H1 (cell line): ENCODE measurements around the gene LILRA1.

Experiments
- JUN ChIP-seq: IDR thresholded peaks from 2 replicates; pipeline ENCODE4 v1.6.1; 2011; ENCODE audit warnings: low read depth, mild to moderate bottlenecking, improper control_type of control experiment, low read length
- KDM1A ChIP-seq: fragments of 200-600, 300-600 bp; sonication (generic); IDR thresholded peaks from 2 replicates; pipeline ENCODE4 v1.7.1; 2016; ENCODE audit warnings: mild to moderate bottlenecking, low read length, borderline replicate concordance
- POLR2A ChIP-seq, 2 experiments: IDR thresholded peaks; 1 replicate in 1 of 2; 2 replicates in 1 of 2; pipeline ENCODE4 v1.6.1; 2011; ENCODE audit warnings: low read depth in 2 of 2, low read length in 2 of 2, mild to moderate bottlenecking in 2 of 2; ENCODE audit errors: control extremely low read depth in 1 of 2
- POLR2AphosphoS5 ChIP-seq: IDR thresholded peaks from 2 replicates; pipeline ENCODE4 v1.6.1; 2011; ENCODE audit warnings: low read depth, low read length
- TAF1 ChIP-seq: IDR thresholded peaks from 2 replicates; pipeline ENCODE4 v1.6.1; 2011; ENCODE audit warnings: mild to moderate bottlenecking, low read depth, low read length
- TF ChIP-seq, protein P1 (sequence below), 3 experiments: IDR thresholded peaks; 1 replicate in 2 of 3; 2 replicates in 1 of 3; pipeline versions ENCODE4 v1.5.1 to v1.6.1; 2011; ENCODE audit warnings: low read length in 3 of 3, mild to moderate bottlenecking in 3 of 3, inconsistent platforms in 2 of 3, low read depth in 1 of 3, moderate library complexity in 1 of 3; ENCODE audit not compliant: insufficient read depth in 1 of 3; ENCODE audit errors: control extremely low read depth in 1 of 3

DNA sequence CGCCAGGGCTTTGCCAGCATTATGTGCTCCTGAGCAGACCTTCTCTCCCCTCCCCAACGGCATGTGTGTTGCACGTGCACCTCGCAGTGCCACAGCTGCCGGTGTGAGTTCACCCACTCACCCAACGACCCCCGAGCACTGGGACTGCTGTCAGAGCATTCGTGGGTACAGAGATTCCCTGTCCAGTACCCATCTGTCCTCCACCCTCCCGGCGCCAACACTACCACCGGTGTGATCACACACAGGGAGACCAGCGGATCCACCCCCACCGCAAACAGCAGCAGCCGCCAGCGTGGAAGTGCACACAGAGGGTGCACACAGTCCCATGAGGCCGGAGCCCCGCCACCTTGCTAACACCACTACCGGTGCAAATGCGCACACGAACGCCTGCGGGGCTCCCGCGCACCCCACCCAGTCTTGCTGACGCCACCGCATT is 15.9 kb downstream of the LILRA1 start:
- TF ChIP-seq, protein P1, sequence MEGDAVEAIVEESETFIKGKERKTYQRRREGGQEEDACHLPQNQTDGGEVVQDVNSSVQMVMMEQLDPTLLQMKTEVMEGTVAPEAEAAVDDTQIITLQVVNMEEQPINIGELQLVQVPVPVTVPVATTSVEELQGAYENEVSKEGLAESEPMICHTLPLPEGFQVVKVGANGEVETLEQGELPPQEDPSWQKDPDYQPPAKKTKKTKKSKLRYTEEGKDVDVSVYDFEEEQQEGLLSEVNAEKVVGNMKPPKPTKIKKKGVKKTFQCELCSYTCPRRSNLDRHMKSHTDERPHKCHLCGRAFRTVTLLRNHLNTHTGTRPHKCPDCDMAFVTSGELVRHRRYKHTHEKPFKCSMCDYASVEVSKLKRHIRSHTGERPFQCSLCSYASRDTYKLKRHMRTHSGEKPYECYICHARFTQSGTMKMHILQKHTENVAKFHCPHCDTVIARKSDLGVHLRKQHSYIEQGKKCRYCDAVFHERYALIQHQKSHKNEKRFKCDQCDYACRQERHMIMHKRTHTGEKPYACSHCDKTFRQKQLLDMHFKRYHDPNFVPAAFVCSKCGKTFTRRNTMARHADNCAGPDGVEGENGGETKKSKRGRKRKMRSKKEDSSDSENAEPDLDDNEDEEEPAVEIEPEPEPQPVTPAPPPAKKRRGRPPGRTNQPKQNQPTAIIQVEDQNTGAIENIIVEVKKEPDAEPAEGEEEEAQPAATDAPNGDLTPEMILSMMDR (IDR thresholded peaks at IDR 0.05; ENCODE audit: control extremely low read depth in 1 of 3, insufficient read depth in 1 of 3, low read depth in 1 of 3, low read length in 3 of 3): no peak
- TF ChIP-seq KDM1A (no peak), POLR2A (IDR thresholded peaks at IDR 0.05; ENCODE audit: control extremely low read depth in 1 of 2, low read depth in 2 of 2, low read length in 2 of 2) (no peak), POLR2AphosphoS5 (no peak), TAF1 (no peak), JUN (no peak)
